ENCODE results near the gene PIM1. TPM values are rescaled to one million over a fixed set of nuclear protein-coding genes. Genes with fewer than 3 reads are reported as not detected.

The PIM1 gene
- total and polyA plus RNA-seq, 9 of the 15 experiments (the other 6 are each of a cell fraction or from before 2014, with no cell fraction given): 19.0 to 789 (median 212) TPM

GRCh38 chr6:37202788-37203491 lies 33.0 kb downstream of the PIM1 start (continued):
- TF ChIP-seq ZBTB2 (IDR thresholded peaks at IDR 0.05) (no peak), TFAM (CRISPR knock-in tag; conservative IDR thresholded peaks at IDR 0.05) (no peak), ZEB2 (IDR thresholded peaks at IDR 0.05) (peak; percentile 59; the same call in 1 of the 2 replicates), ZNF311 (CRISPR knock-in tag; IDR thresholded peaks at IDR 0.05) (no peak), C11orf30 (IDR thresholded peaks at IDR 0.05; ENCODE audit: low read depth) (no peak), HES1 (IDR thresholded peaks at IDR 0.05; ENCODE audit: low read depth) (peak; percentile 98), SIN3B (IDR thresholded peaks at IDR 0.05; ENCODE audit: low read depth) (no peak), SLC30A9 (CRISPR knock-in tag; IDR thresholded peaks at IDR 0.05) (no peak), KDM4B (IDR thresholded peaks at IDR 0.05; ENCODE audit: borderline replicate concordance in 2 of 2, low read depth in 1 of 2) (0 out of 4 replicates have a peak, but pooled peaks of 1 of the 2 experiments have one; percentile 71), OTX1 (CRISPR knock-in tag; IDR thresholded peaks at IDR 0.05) (no peak), BCLAF1 (IDR thresholded peaks at IDR 0.05; ENCODE audit: borderline replicate concordance in 1 of 2, control insufficient read depth in 1 of 2, low read depth in 2 of 2, low read length in 1 of 2) (no peak), ZNF586 (CRISPR knock-in tag; conservative IDR thresholded peaks at IDR 0.05) (no peak), TRIM28 (IDR thresholded peaks at IDR 0.05) (no peak), PRPF4 (IDR thresholded peaks at IDR 0.05; ENCODE audit: insufficient read depth, low read depth, low read length, poor library complexity, severe bottlenecking) (no peak), POLR2H (tag; IDR thresholded peaks at IDR 0.05; ENCODE audit: low read depth) (no peak), EP400 (IDR thresholded peaks at IDR 0.05) (0 out of 2 replicates have a peak, but pooled peaks have one; percentile 20), CBFA2T2 (conservative IDR thresholded peaks at IDR 0.05) (peak; percentile 60), TCF3 (CRISPR knock-in tag; IDR thresholded peaks at IDR 0.05) (no peak; the same call in none of the 2 replicates), E2F1 (CRISPR knock-in tag; IDR thresholded peaks at IDR 0.05) (no peak), CBX1 (IDR thresholded peaks at IDR 0.05; ENCODE audit: low read depth) (no peak), CBFA2T3 (IDR thresholded peaks at IDR 0.05) (peak; percentile 81)
